ENCODE results near the gene HYAL2. TPM values are rescaled to one million over a fixed set of nuclear protein-coding genes. Genes with fewer than 3 reads are reported as not detected.

HYAL2 gene
- total and polyA plus RNA-seq, 2 of the 8 experiments (the other 6 are each of a cell fraction or from before 2014, with no cell fraction given): 51.9 to 176 TPM

GRCh38 chr3:50297384-50297775 is 25.2 kb downstream of the HYAL2 start:
- H3K23me2 ChIP-seq (ENCODE audit: low read depth, low read length): peaks cover 8% of the 10 kb centered on the region; the same call in 1 of the 2 replicates
- no peak overlapping the region for H3K4me2 ChIP-seq (ENCODE audit: insufficient read depth in 1 of 2, low read depth in 2 of 2, low read length in 2 of 2)
- H2BK120ac ChIP-seq (replicated peaks; ENCODE audit: low read depth, low read length): no peak overlapping the region
- H3K36me3 ChIP-seq (ENCODE audit: control insufficient read depth in 2 of 4, insufficient read depth in 4 of 4, low read length in 3 of 4): no peaks in the 10 kb centered on the region
- H3K79me1 ChIP-seq (ENCODE audit: low read depth, low read length): no peaks in the 10 kb centered on the region
- no peak overlapping the region for H2BK20ac ChIP-seq (ENCODE audit: low read length)
- no peak overlapping the region for H4K5ac ChIP-seq (ENCODE audit: insufficient read length, low read depth, low read length)
- no peak overlapping the region for H2AFZ ChIP-seq (ENCODE audit: low read length)
- no peak overlapping the region for H2AK5ac ChIP-seq (ENCODE audit: low read depth, low read length)
- no peak overlapping the region for H3K9ac ChIP-seq (replicated peaks in 1 of 4; ENCODE audit: extremely low read depth in 1 of 4, low read depth in 3 of 4, low read length in 3 of 4)
- H3K4me3 ChIP-seq (ENCODE audit: extremely low read depth in 1 of 4, insufficient read depth in 2 of 4, low read depth in 3 of 4, low read length in 4 of 4): no peak overlapping the region
- FAIRE-seq (no peak), DNase-seq (ENCODE audit: low read depth in 1 of 2, low spot score in 2 of 2) (no peak)
- no peak overlapping the region for H3K18ac ChIP-seq (ENCODE audit: extremely low read depth, low read length)
- H4K20me1 ChIP-seq (replicated peaks in 1 of 2; ENCODE audit: control insufficient read depth in 1 of 2, insufficient read depth in 2 of 2, low read length in 2 of 2): peaks cover 0 to 2% of the 10 kb centered on the region in 2 experiments
- H3K56ac ChIP-seq (replicated peaks; ENCODE audit: insufficient read length, low read depth, low read length): no peak overlapping the region
- H3K4ac ChIP-seq (replicated peaks; ENCODE audit: insufficient read length, low read depth, low read length): no peak overlapping the region
- no peaks in the 10 kb centered on the region; a peak in 1 of 7 replicates for H3K27me3 ChIP-seq (replicated peaks in 1 of 4; ENCODE audit: control insufficient read depth in 3 of 4, extremely low read depth in 1 of 4, insufficient read depth in 3 of 4, low read length in 3 of 4)
- H2BK15ac ChIP-seq (ENCODE audit: low read length): no peak overlapping the region
- ChIA-PET POLR2A (ENCODE audit: partially characterized antibody) (interaction anchor here (1.1 to 11.3 kb wide), 4 partner anchors 18 to 74 kb away, joined by 3 to 149 read pairs (median 3); partner anchors contain the start of genes HYAL2, LSMEM2 and TUSC2), CTCF (ENCODE audit: partially characterized antibody) (interaction anchor here (0.7 to 3.0 kb wide), 8 partner anchors 9 to 39 kb away, joined by 3 to 16 read pairs (median 3); partner anchors contain the start of gene LSMEM2)
- H3K27ac ChIP-seq (ENCODE audit: low read depth, low read length): no peak overlapping the region
- peak overlapping the region; percentile 82 for H4K8ac ChIP-seq (ENCODE audit: extremely low read depth, insufficient read depth, low read length)
- H4K91ac ChIP-seq (replicated peaks; ENCODE audit: insufficient read length, low read length): no peak overlapping the region
- no peak overlapping the region for H2BK5ac ChIP-seq (ENCODE audit: low read depth, low read length)
- H3K14ac ChIP-seq (ENCODE audit: insufficient read length): no peak overlapping the region
- 88% methylated on average over 2 of the region's 2 CpGs; no CpG with 5 or more reads in 1 of the 2 experiments for WGBS, 2 experiments (ENCODE audit: extremely low coverage in 1 of 2, insufficient coverage in 1 of 2, insufficient read length in 1 of 2, insufficient replicate concordance in 2 of 2, low coverage in 1 of 2, low lambda C conversion rate in 2 of 2, missing lambda C conversion rate in 1 of 2)
- no peak overlapping the region for H3K23ac ChIP-seq (ENCODE audit: insufficient read length)
- H2BK12ac ChIP-seq (ENCODE audit: low read depth, low read length): no peak overlapping the region
- no peaks in the 10 kb centered on the region for H3K9me3 ChIP-seq (ENCODE audit: insufficient read depth in 2 of 2, low read depth in 1 of 2, low read length in 1 of 2)
- H3K79me2 ChIP-seq (ENCODE audit: control insufficient read depth in 1 of 2, insufficient read depth in 2 of 2, low read length in 2 of 2): no peaks in the 10 kb centered on the region
- peaks cover 0 to 20% (median 8%) of the 10 kb centered on the region in 4 experiments; a peak in 5 of 7 replicates for H3K4me1 ChIP-seq (replicated peaks in 1 of 4; ENCODE audit: control insufficient read depth in 3 of 4, insufficient read depth in 4 of 4, low read length in 3 of 4)
- TF ChIP-seq RAD21 (IDR thresholded peaks at IDR 0.05 in 1 of 2, conservative IDR thresholded peaks at IDR 0.05 in 1 of 2; ENCODE audit: low read depth in 2 of 2, low read length in 2 of 2) (no peak), CEBPB (IDR thresholded peaks at IDR 0.05; ENCODE audit: low read depth, low read length) (no peak), RXRA (IDR thresholded peaks at IDR 0.05; ENCODE audit: insufficient read depth, low read depth, low read length) (no peak)
